Thyroid gland (tissue), 4 donors: ENCODE data around the gene POGZ. TPM values are rescaled to one million over a fixed set of nuclear protein-coding genes. Genes with fewer than 3 reads are reported as not detected.

Experiments
- DNase-seq, 2 donors: peaks; one replicate each; pipeline ENCODE4 v3.0.0-alpha.2; 2019
- H3K27ac ChIP-seq, 3 donors: fragments of 200-600 bp; sonication (generic); 1 replicate in 2 of 3; 2 replicates in 1 of 3; pipeline ENCODE4 v1.5.1; 2016 to 2019; ENCODE audit warnings: mild to moderate bottlenecking in 1 of 3, moderate library complexity in 1 of 3
- H3K27me3 ChIP-seq: fragments of 200-600 bp; sonication (generic); one replicate; pipeline ENCODE4 v1.5.1; 2019
- H3K36me3 ChIP-seq, 2 donors: fragments of 200-600 bp; sonication (generic); one replicate each; pipeline ENCODE4 v1.5.1; 2016 to 2019
- H3K4me1 ChIP-seq, 2 donors: fragments of 200-600 bp; sonication (generic); one replicate each; pipeline ENCODE4 v1.5.1; 2017 to 2019
- H3K4me3 ChIP-seq, 3 donors: fragments of 200-600 bp; sonication (generic); replicated peaks in 1 of 3; 1 replicate in 2 of 3; 2 replicates in 1 of 3; pipeline ENCODE4 v1.5.1; 2016; ENCODE audit warnings: mild to moderate bottlenecking in 1 of 3
- H3K9me3 ChIP-seq: fragments of 200-600 bp; sonication (generic); one replicate; pipeline ENCODE4 v1.5.1; 2017
- CTCF ChIP-seq, 6 experiments: fragments of 200-600 bp in 3 of 6; fragments of 450-650 bp in 3 of 6; sonication (generic) in 3 of 6; IDR thresholded peaks; one replicate each; pipeline ENCODE4 v1.5.1; 2016 to 2019; ENCODE audit warnings: antibody characterized with exemption in 6 of 6, mild to moderate bottlenecking in 2 of 6, inconsistent platforms in 1 of 6, moderate library complexity in 1 of 6
- POLR2A ChIP-seq, 2 donors: fragments of 450-650 bp; IDR thresholded peaks; one replicate each; pipeline ENCODE4 v1.6.1; 2017; ENCODE audit warnings: antibody characterized with exemption in 2 of 2, mild to moderate bottlenecking in 2 of 2, moderate library complexity in 1 of 2
- WGBS, 2 donors: methylation state at CpG; one replicate each; pipeline ENCODE4 v1.1.5; 2017; 5-methylcytosine and 5-hydroxymethylcytosine counted together
- intact Hi-C: fragments of 100-400 bp; cut with DNase I; formaldehyde crosslinking; loops from one replicate; pipeline ENCODE4 v1.15.1; 2023
- total RNA-seq, 4 donors: library from RNA; depleted of rRNA; stranded (reverse); fragments of >200 nt; gene quantifications; one replicate each; pipeline ENCODE4 v1.2.3, GENCODE V29; 2016

The POGZ gene
- total RNA-seq, 4 donors from 2014 or later, result 66.0 to 103 (median 88.3) TPM

GRCh38 chr1:151370211-151370911, 88.9 kb downstream of the POGZ start:
- peaks cover 12 to 16% of the 10 kb centered on the region in 2 donors for H3K36me3 ChIP-seq
- intact Hi-C loops, result no loop called here
- no peak for TF ChIP-seq CTCF (IDR thresholded peaks at IDR 0.05)
- no peak for TF ChIP-seq POLR2A (IDR thresholded peaks at IDR 0.05)
- H3K27me3 ChIP-seq, result no peaks in the 10 kb centered on the region
- H3K4me1 ChIP-seq, result peaks cover 49 to 57% of the 10 kb centered on the region in 2 donors
- WGBS, 2 donors, result 36 to 45% methylated on average over 5 to 6 of the region's 6 CpGs
- peak overlapping the region; percentile 84 to 90 (median 88) for H3K27ac ChIP-seq
- DNase-seq, result peak; percentile 48 to 52
- no peaks in the 10 kb centered on the region for H3K9me3 ChIP-seq
- no peak overlapping the region for H3K4me3 ChIP-seq

GRCh38 chr1:151369621-151370048, 89.7 kb downstream of the POGZ start:
- 69 to 92% methylated on average over 2 to 6 of the region's 15 CpGs for WGBS, 2 donors
- TF ChIP-seq POLR2A (IDR thresholded peaks at IDR 0.05) (no peak), CTCF (IDR thresholded peaks at IDR 0.05) (no peak)
- DNase-seq, result no peak
- peaks cover 49 to 57% of the 10 kb centered on the region in 2 donors for H3K4me1 ChIP-seq
- H3K9me3 ChIP-seq, result no peaks in the 10 kb centered on the region
- H3K4me3 ChIP-seq, result no peak overlapping the region
- no peaks in the 10 kb centered on the region for H3K27me3 ChIP-seq
- H3K27ac ChIP-seq, result peak overlapping the region; percentile 84 to 90 (median 88)
- H3K36me3 ChIP-seq, result peaks cover 19 to 23% of the 10 kb centered on the region in 2 donors
- intact Hi-C loops, result no loop called here

- no peaks in the 10 kb centered on the region for H3K27me3 ChIP-seq
- H3K4me3 ChIP-seq, result no peak overlapping the region
- peaks cover 49 to 57% of the 10 kb centered on the region in 2 donors for H3K4me1 ChIP-seq
- no peaks in the 10 kb centered on the region for H3K9me3 ChIP-seq
- no peak for DNase-seq
- intact Hi-C loops, result no loop called here
- TF ChIP-seq POLR2A (IDR thresholded peaks at IDR 0.05) (no peak), CTCF (IDR thresholded peaks at IDR 0.05) (no peak)
- H3K36me3 ChIP-seq, result peaks cover 23 to 27% of the 10 kb centered on the region in 2 donors
- WGBS, 2 donors, result 86 to 93% methylated on average over 7 of the region's 7 CpGs
- peak overlapping the region in 2 of 3 donors; percentile 84 to 90 for H3K27ac ChIP-seq
Measured at GRCh38 chr1:151369302-151369610, 90.0 kb downstream of the POGZ start.

GRCh38 chr1:151368393-151369301, 90.6 kb downstream of the POGZ start:
- H3K4me1 ChIP-seq, result peaks cover 49 to 57% of the 10 kb centered on the region in 2 donors
- intact Hi-C loops, result no loop called here
- H3K36me3 ChIP-seq, result peaks cover 23 to 33% of the 10 kb centered on the region in 2 donors
- DNase-seq, result peak; percentile 85 to 86
- H3K9me3 ChIP-seq, result no peaks in the 10 kb centered on the region
- H3K27ac ChIP-seq, result peak overlapping the region; percentile 68 to 84 (median 69)
- 64 to 70% methylated on average over 7 to 13 of the region's 20 CpGs for WGBS, 2 donors
- TF ChIP-seq POLR2A (IDR thresholded peaks at IDR 0.05) (no peak), CTCF (IDR thresholded peaks at IDR 0.05) (no peak)
- H3K27me3 ChIP-seq, result no peaks in the 10 kb centered on the region
- H3K4me3 ChIP-seq, result no peak overlapping the region
